HepG2 (cell line): ENCODE data around the gene FKBP1B. TPM values are rescaled to one million over a fixed set of nuclear protein-coding genes. Genes with fewer than 3 reads are reported as not detected.
A peak's percentile ranks its signal among the peaks of the same experiment; 100 is the strongest.

Source experiments
- BCL3 ChIP-seq: sonication (generic); formaldehyde crosslinking; IDR thresholded peaks from 2 replicates; pipeline ENCODE4 v1.5.1; 2020; ENCODE audit warnings: mild to moderate bottlenecking, missing genetic modification reagents, moderate library complexity
- CREB3 ChIP-seq: sonication (generic); formaldehyde crosslinking; IDR thresholded peaks from 2 replicates; pipeline ENCODE4 v1.5.0; 2020; ENCODE audit warnings: missing genetic modification reagents
- CREBL2 ChIP-seq: sonication (generic); formaldehyde crosslinking; IDR thresholded peaks from 2 replicates; pipeline ENCODE4 v1.8.1; 2023; ENCODE audit warnings: missing genetic modification reagents, mild to moderate bottlenecking, borderline replicate concordance
- EP300 ChIP-seq, 3 experiments: sonication (generic) in 1 of 3; formaldehyde crosslinking in 1 of 3; IDR thresholded peaks; 2 replicates each; pipeline versions ENCODE4 v1.5.1 to v1.6.1; 2011 to 2020; ENCODE audit warnings: low read depth in 2 of 3, low read length in 2 of 3, borderline replicate concordance in 1 of 3, improper control_type of control experiment in 1 of 3, mild to moderate bottlenecking in 1 of 3, missing genetic modification reagents in 1 of 3, moderate library complexity in 1 of 3
- HES4 ChIP-seq: sonication (generic); formaldehyde crosslinking; IDR thresholded peaks from 2 replicates; pipeline ENCODE4 v1.9.0; 2021; ENCODE audit warnings: mild to moderate bottlenecking, missing genetic modification reagents, borderline replicate concordance
- IRF2 ChIP-seq: IDR thresholded peaks from 2 replicates; pipeline ENCODE4 v1.6.1; 2018; ENCODE audit warnings: missing genetic modification reagents, missing compliant biosample characterization
- MIXL1 ChIP-seq: IDR thresholded peaks from 2 replicates; pipeline ENCODE4 v1.6.1; 2016
- MLXIP ChIP-seq: sonication (generic); formaldehyde crosslinking; IDR thresholded peaks from 2 replicates; pipeline ENCODE4 v1.9.0; 2021; ENCODE audit warnings: missing genetic modification reagents, borderline replicate concordance
- MTF1 ChIP-seq: sonication (generic); formaldehyde crosslinking; IDR thresholded peaks from 2 replicates; pipeline ENCODE4 v1.5.0; 2020; ENCODE audit warnings: missing genetic modification reagents
- NCOR1 ChIP-seq: fragments of 200-600 bp; sonication (generic); IDR thresholded peaks from 2 replicates; pipeline ENCODE4 v1.7.0; 2017; ENCODE audit warnings: antibody characterized with exemption, low read length, borderline replicate concordance
- NFKBIZ ChIP-seq: IDR thresholded peaks from 2 replicates; pipeline ENCODE4 v1.6.1; 2018; ENCODE audit warnings: missing genetic modification reagents, missing compliant biosample characterization
- PHF5A ChIP-seq: IDR thresholded peaks from one replicate; pipeline ENCODE4 v1.6.1; 2018; ENCODE audit warnings: low read depth, missing genetic modification reagents; ENCODE audit not compliant: unreplicated experiment
- PLRG1 ChIP-seq: fragments of 450-650 bp; conservative IDR thresholded peaks from 2 replicates; pipeline ENCODE4 v1.6.1; 2016
- POLR2G ChIP-seq: fragments of 200-400 bp; formaldehyde crosslinking; IDR thresholded peaks from 2 replicates; pipeline ENCODE4 v1.6.1; 2018; ENCODE audit warnings: mild to moderate bottlenecking, low read depth, low read length, moderate library complexity
- RBM22 ChIP-seq: fragments of 200-400 bp; formaldehyde crosslinking; optimal IDR thresholded peaks from 2 replicates; pipeline ENCODE3; 2017; ENCODE audit warnings: mild to moderate bottlenecking, low read length, moderate library complexity
- RFXANK ChIP-seq: IDR thresholded peaks from 2 replicates; pipeline ENCODE4 v1.6.1; 2016
- SRSF4 ChIP-seq: fragments of 200-400 bp; formaldehyde crosslinking; IDR thresholded peaks from one replicate; pipeline ENCODE4 v1.6.1; 2018; ENCODE audit warnings: mild to moderate bottlenecking, low read depth, low read length, moderate library complexity; ENCODE audit not compliant: poor library complexity, severe bottlenecking
- STAT5B ChIP-seq: sonication (generic); formaldehyde crosslinking; IDR thresholded peaks from 2 replicates; pipeline ENCODE4 v1.4.0; 2020; ENCODE audit warnings: missing genetic modification reagents
- ZNF274 ChIP-seq: sonication (generic); formaldehyde crosslinking; IDR thresholded peaks from 2 replicates; pipeline ENCODE4 v1.5.1; 2020; ENCODE audit warnings: mild to moderate bottlenecking, missing genetic modification reagents
- ZNF383 ChIP-seq: sonication (generic); formaldehyde crosslinking; IDR thresholded peaks from 2 replicates; pipeline ENCODE4 v1.4.0; 2020; ENCODE audit warnings: missing genetic modification reagents, mild to moderate bottlenecking, borderline replicate concordance
- ZNF496 ChIP-seq: sonication (generic); formaldehyde crosslinking; IDR thresholded peaks from 2 replicates; pipeline ENCODE4 v1.8.1; 2023; ENCODE audit warnings: mild to moderate bottlenecking, moderate library complexity, missing genetic modification reagents; ENCODE audit not compliant: insufficient replicate concordance
- ZNF567 ChIP-seq: sonication (generic); formaldehyde crosslinking; IDR thresholded peaks from 2 replicates; pipeline ENCODE4 v1.8.1; 2023; ENCODE audit warnings: mild to moderate bottlenecking, missing genetic modification reagents, borderline replicate concordance
- ZNF841 ChIP-seq: sonication (generic); formaldehyde crosslinking; IDR thresholded peaks from 2 replicates; pipeline ENCODE4 v1.8.1; 2023; ENCODE audit warnings: missing genetic modification reagents, borderline replicate concordance
- ZSCAN30 ChIP-seq: sonication (generic); formaldehyde crosslinking; IDR thresholded peaks from 2 replicates; pipeline ENCODE4 v1.5.0; 2020; ENCODE audit warnings: mild to moderate bottlenecking, missing genetic modification reagents
- polyA plus RNA-seq, 8 experiments: library from polyadenylated mRNA; depleted of rRNA in 3 of 8; stranded (reverse) in 7 of 8; unstranded in 1 of 8; fragments of >200 nt; fragmentation: Illumina TruSeq in 4 of 8; extraction: Trizol in 4 of 8; gene quantifications; 2 replicates each; pipeline versions ENCODE4 v1.2.1 to v1.2.3, GENCODE V29; 2011 to 2016; ENCODE audit warnings: low read depth in 4 of 8, missing spikeins in 1 of 8, mixed read lengths in 1 of 8; ENCODE audit not compliant: insufficient read depth in 1 of 8
- total RNA-seq, 5 experiments: library from RNA; depleted of rRNA; stranded (reverse); fragments of >200 nt; fragmentation: Illumina TruSeq; extraction: Trizol; gene quantifications; 2 replicates each; pipeline ENCODE4 v1.2.3, GENCODE V29; 2016; ENCODE audit warnings: low read depth in 1 of 5

FKBP1B gene
- total and polyA plus RNA-seq, 2 of the 13 experiments (the other 11 are each of a cell fraction or from before 2014, with no cell fraction given) = 35.2 to 96.3 TPM

GRCh38 chr2:24075915-24076848, 26.6 kb downstream of the FKBP1B start, which contains the start of gene SF3B6 (continued):
- TF ChIP-seq ZNF496 (no peak), MIXL1 (peak; percentile 92), ZNF841 (CRISPR knock-in tag) (no peak), ZNF274 (peak; percentile 95), MLXIP (CRISPR knock-in tag) (0 out of 2 replicates have a peak, but pooled peaks have one; percentile 41), CREB3 (no peak), EP300 (IDR thresholded peaks at IDR 0.05; ENCODE audit: low read depth in 2 of 2, low read length in 2 of 2) (peak; percentile 17 to 78; a peak in 2 of 4 replicates), EP300 (CRISPR knock-in tag; IDR thresholded peaks at IDR 0.05; ENCODE audit: borderline replicate concordance) (0 out of 2 replicates have a peak, but pooled peaks have one; percentile 63), ZSCAN30 (CRISPR knock-in tag) (no peak), NFKBIZ (CRISPR knock-in tag) (peak; percentile 98), BCL3 (CRISPR knock-in tag) (peak; percentile 52; the same call in 1 of the 2 replicates), STAT5B (CRISPR knock-in tag) (peak; percentile 97), HES4 (CRISPR knock-in tag) (no peak), RFXANK (CRISPR knock-in tag) (peak; percentile 64; the same call in 1 of the 2 replicates), PLRG1 (no peak), MTF1 (CRISPR knock-in tag) (no peak), ZNF383 (CRISPR knock-in tag) (0 out of 2 replicates have a peak, but pooled peaks have one; percentile 70), PHF5A (peak; percentile 69), ZNF567 (CRISPR knock-in tag) (peak; percentile 99), RBM22 (peak; percentile 96), NCOR1 (no peak; the same call in 1 of the 2 replicates), SRSF4 (no peak), CREBL2 (CRISPR knock-in tag) (peak; percentile 61; the same call in 1 of the 2 replicates), IRF2 (CRISPR knock-in tag) (peak; percentile 99), POLR2G (peak; percentile 99)
